DOHH2 (cell line): Measurements from ENCODE around the gene SRM.

Experiments
- CTCF ChIP-seq: fragments of 200-600 bp; sonication (generic); IDR thresholded peaks from one replicate; pipeline ENCODE4 v1.5.1; 2014; ENCODE audit warnings: antibody characterized with exemption, mild to moderate bottlenecking, low read depth, low read length; ENCODE audit not compliant: poor library complexity, severe bottlenecking
- EZH2phosphoT487 ChIP-seq: fragments of 200-600 bp; sonication (generic); IDR thresholded peaks from 2 replicates; pipeline ENCODE4 v1.6.1; 2017; ENCODE audit warnings: borderline replicate concordance, mild to moderate bottlenecking, antibody characterized with exemption, low read length, moderate library complexity, mixed read lengths

GRCh38 chr1:11101347-11101746, 41.5 kb upstream of the SRM start:
- TF ChIP-seq CTCF (no peak), EZH2phosphoT487 (no peak)
